K562 (cell line): Measurements from ENCODE around the gene BSPRY. TPM values are rescaled to one million over a fixed set of nuclear protein-coding genes. Genes with fewer than 3 reads are reported as not detected.

Source experiments
- DMBX1 ChIP-seq: fragments of 250-450 bp; sonication (Bioruptor Pico); IDR thresholded peaks from 2 replicates; pipeline ENCODE4 v1.8.0; 2022; ENCODE audit warnings: inconsistent platforms, mild to moderate bottlenecking, moderate library complexity, borderline replicate concordance
- EP300 ChIP-seq: IDR thresholded peaks from 2 replicates; pipeline ENCODE4 v1.6.1; 2012; ENCODE audit warnings: low read length, improper control_type of control experiment
- ERF ChIP-seq: fragments of 450-650 bp; formaldehyde crosslinking; IDR thresholded peaks from 2 replicates; pipeline ENCODE4 v1.4.0; 2020; ENCODE audit warnings: mild to moderate bottlenecking, mixed read lengths
- EZH2 ChIP-seq: IDR thresholded peaks from 2 replicates; pipeline ENCODE4 v1.6.1; 2012; ENCODE audit warnings: low read depth, mild to moderate bottlenecking, inconsistent platforms, low read length, borderline replicate concordance
- FOXA1 ChIP-seq: fragments of 450-650 bp; IDR thresholded peaks from 2 replicates; pipeline ENCODE4 v1.6.1; 2016; ENCODE audit warnings: mild to moderate bottlenecking, borderline replicate concordance
- FOXK2 ChIP-seq, 2 experiments: fragments of 450-650 bp; IDR thresholded peaks in 1 of 2; conservative IDR thresholded peaks in 1 of 2; 2 replicates each; pipeline ENCODE4 v1.6.1; 2016; ENCODE audit warnings: low read depth in 2 of 2, mild to moderate bottlenecking in 1 of 2
- KAT2B ChIP-seq: IDR thresholded peaks from one replicate; pipeline ENCODE4 v1.6.1; 2012; ENCODE audit warnings: low read depth, mild to moderate bottlenecking, control low read depth, inconsistent platforms, low read length, moderate library complexity
- MTA2 ChIP-seq: fragments of 450-650 bp; IDR thresholded peaks from 2 replicates; pipeline ENCODE4 v1.6.1; 2016; ENCODE audit warnings: low read depth
- NR3C1 ChIP-seq: sonication (generic); formaldehyde crosslinking; IDR thresholded peaks from 2 replicates; pipeline ENCODE4 v1.8.1; 2022; ENCODE audit warnings: missing genetic modification reagents
- RAD51 ChIP-seq: fragments of 450-650 bp; IDR thresholded peaks from 2 replicates; pipeline ENCODE4 v1.7.1; 2016; ENCODE audit warnings: low read depth, mild to moderate bottlenecking, borderline replicate concordance
- RHOXF2B ChIP-seq: fragments of 250-450 bp; sonication (Bioruptor Pico); conservative IDR thresholded peaks from 2 replicates; pipeline ENCODE4 v1.5.1; 2021
- SMC3 ChIP-seq: conservative IDR thresholded peaks from 2 replicates; pipeline ENCODE4 v1.6.1; 2011; ENCODE audit warnings: low read depth, low read length, improper control_type of control experiment; ENCODE audit not compliant: insufficient read depth
- ZBTB7A ChIP-seq: IDR thresholded peaks from 2 replicates; pipeline ENCODE4 v1.6.1; 2011; ENCODE audit warnings: low read depth, mild to moderate bottlenecking, low read length, moderate library complexity, borderline replicate concordance; ENCODE audit not compliant: control insufficient read depth
- ZNF561 ChIP-seq: fragments of 450-650 bp; formaldehyde crosslinking; conservative IDR thresholded peaks from 2 replicates; pipeline ENCODE4 v1.4.0; 2020; ENCODE audit warnings: mild to moderate bottlenecking, moderate library complexity
- ZNF830 ChIP-seq: fragments of 250-450 bp; sonication (Bioruptor Pico); IDR thresholded peaks from 2 replicates; pipeline ENCODE4 v1.5.0; 2021; ENCODE audit warnings: mild to moderate bottlenecking
- polyA plus RNA-seq, 8 experiments: library from polyadenylated mRNA; depleted of rRNA in 4 of 8; stranded (reverse) in 5 of 8; unstranded in 3 of 8; fragments of >200 nt; fragmentation: Nextera tagmentation in 2 of 8; fragmentation: Illumina TruSeq in 1 of 8; extraction: Ambion mirVana in 2 of 8; extraction: Trizol in 1 of 8; gene quantifications; 2 replicates each; pipeline versions ENCODE4 v1.2.1 to v1.2.3, GENCODE V29; 2011 to 2014; ENCODE audit warnings: inconsistent platforms in 1 of 8, missing spikeins in 1 of 8
- total RNA-seq, 7 experiments: library from RNA; depleted of rRNA in 6 of 7; stranded (reverse); fragments of >200 nt in 6 of 7; fragmentation: Illumina TruSeq in 2 of 7; extraction: Trizol in 2 of 7; gene quantifications; 2 replicates each; pipeline versions ENCODE4 v1.2.1 to v1.2.3, GENCODE V29; 2011 to 2021; ENCODE audit warnings: low replicate concordance in 1 of 7
- TF ChIP-seq, protein P1 (sequence below): fragments of 450-650 bp; formaldehyde crosslinking; IDR thresholded peaks from 2 replicates; pipeline ENCODE4 v1.4.0; 2022; ENCODE audit warnings: mild to moderate bottlenecking, moderate library complexity
- TF ChIP-seq, protein P2 (sequence below), 2 experiments: IDR thresholded peaks; 2 replicates each; pipeline ENCODE4 v1.6.1; 2011; ENCODE audit warnings: borderline replicate concordance in 1 of 2, control low read depth in 1 of 2, low read depth in 1 of 2, low read length in 1 of 2, mild to moderate bottlenecking in 1 of 2, mixed read lengths in 1 of 2, moderate library complexity in 1 of 2; ENCODE audit not compliant: insufficient read depth in 1 of 2, insufficient read length in 1 of 2, poor library complexity in 1 of 2, severe bottlenecking in 1 of 2; ENCODE audit errors: extremely low read depth in 1 of 2
- TF ChIP-seq, protein P3 (sequence below): IDR thresholded peaks from 2 replicates; pipeline ENCODE4 v1.6.1; 2012; ENCODE audit warnings: low read depth, low read length, improper control_type of control experiment, borderline replicate concordance
- TF ChIP-seq, protein P4 (sequence below): sonication (generic); formaldehyde crosslinking; IDR thresholded peaks from 2 replicates; pipeline ENCODE4 v1.8.0; 2022; ENCODE audit warnings: missing genetic modification reagents, mild to moderate bottlenecking, borderline replicate concordance
- TF ChIP-seq, protein P5 (sequence below): fragments of 250-450 bp; sonication (Bioruptor Pico); IDR thresholded peaks from 2 replicates; pipeline ENCODE4 v1.8.0; 2022; ENCODE audit warnings: moderate library complexity, mild to moderate bottlenecking, inconsistent platforms

The BSPRY gene
- total and polyA plus RNA-seq, 9 of the 15 experiments (the other 6 are each of a cell fraction or from before 2014, with no cell fraction given) = 0.07 to 0.67 (median 0.18) TPM

DNA sequence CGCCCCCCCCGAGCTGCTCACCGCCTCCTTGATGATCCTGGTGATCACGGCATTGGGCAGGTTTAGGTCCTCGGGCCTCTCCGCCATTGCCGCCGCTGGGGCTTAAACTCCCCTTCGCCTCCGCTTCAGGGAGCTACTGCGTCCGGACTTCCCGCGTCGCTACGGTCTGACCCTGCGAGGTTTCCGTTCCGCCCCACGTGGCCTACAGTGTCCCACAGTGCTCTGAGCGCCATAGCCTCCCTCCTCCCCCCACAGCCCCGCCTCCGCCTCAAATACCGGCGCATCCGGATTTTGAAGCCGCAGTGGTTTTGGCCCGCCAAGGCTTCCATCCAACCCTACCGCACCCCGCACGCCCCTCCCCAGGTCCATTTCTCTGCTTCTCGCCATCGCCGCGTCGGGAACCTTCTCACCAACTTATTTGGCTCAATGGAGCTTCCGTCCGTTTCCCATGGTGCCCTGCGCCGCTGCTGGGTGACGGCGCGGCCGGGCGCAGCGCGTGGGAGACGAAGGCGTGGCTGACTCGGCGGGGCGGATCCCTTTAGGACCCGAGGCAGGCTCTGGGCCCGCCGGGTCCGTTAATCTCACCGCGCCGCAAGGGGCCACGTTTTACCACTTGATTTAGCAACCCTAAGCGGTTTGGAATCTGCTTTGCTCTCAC, 61.0 kb downstream of the BSPRY start, which contains the start of the genes C9orf43 and POLE3 (continued):
- TF ChIP-seq SMC3 = peak; percentile 2; the same call in 1 of the 2 replicates
- TF ChIP-seq, protein P1, sequence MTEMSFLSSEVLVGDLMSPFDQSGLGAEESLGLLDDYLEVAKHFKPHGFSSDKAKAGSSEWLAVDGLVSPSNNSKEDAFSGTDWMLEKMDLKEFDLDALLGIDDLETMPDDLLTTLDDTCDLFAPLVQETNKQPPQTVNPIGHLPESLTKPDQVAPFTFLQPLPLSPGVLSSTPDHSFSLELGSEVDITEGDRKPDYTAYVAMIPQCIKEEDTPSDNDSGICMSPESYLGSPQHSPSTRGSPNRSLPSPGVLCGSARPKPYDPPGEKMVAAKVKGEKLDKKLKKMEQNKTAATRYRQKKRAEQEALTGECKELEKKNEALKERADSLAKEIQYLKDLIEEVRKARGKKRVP (CRISPR knock-in tag) = no peak
- TF ChIP-seq FOXA1 = no peak
- TF ChIP-seq, protein P2, sequence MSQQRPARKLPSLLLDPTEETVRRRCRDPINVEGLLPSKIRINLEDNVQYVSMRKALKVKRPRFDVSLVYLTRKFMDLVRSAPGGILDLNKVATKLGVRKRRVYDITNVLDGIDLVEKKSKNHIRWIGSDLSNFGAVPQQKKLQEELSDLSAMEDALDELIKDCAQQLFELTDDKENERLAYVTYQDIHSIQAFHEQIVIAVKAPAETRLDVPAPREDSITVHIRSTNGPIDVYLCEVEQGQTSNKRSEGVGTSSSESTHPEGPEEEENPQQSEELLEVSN (IDR thresholded peaks at IDR 0.05; ENCODE audit: borderline replicate concordance in 1 of 2, extremely low read depth in 1 of 2, insufficient read depth in 1 of 2, insufficient read length in 1 of 2, low read depth in 1 of 2, low read length in 1 of 2, poor library complexity in 1 of 2, severe bottlenecking in 1 of 2) = peak; percentile 81 to 86
- TF ChIP-seq, protein P3, sequence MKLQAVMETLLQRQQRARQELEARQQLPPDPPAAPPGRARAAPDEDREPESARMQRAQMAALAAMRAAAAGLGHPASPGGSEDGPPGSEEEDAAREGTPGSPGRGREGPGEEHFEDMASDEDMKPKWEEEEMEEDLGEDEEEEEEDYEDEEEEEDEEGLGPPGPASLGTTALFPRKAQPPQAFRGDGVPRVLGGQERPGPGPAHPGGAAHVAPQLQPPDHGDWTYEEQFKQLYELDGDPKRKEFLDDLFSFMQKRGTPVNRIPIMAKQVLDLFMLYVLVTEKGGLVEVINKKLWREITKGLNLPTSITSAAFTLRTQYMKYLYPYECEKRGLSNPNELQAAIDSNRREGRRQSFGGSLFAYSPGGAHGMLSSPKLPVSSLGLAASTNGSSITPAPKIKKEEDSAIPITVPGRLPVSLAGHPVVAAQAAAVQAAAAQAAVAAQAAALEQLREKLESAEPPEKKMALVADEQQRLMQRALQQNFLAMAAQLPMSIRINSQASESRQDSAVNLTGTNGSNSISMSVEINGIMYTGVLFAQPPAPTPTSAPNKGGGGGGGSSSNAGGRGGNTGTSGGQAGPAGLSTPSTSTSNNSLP = 0 out of 2 replicates have a peak, but pooled peaks have one; percentile 41
- peak; percentile 70 to 73; a peak in 2 of 4 replicates for TF ChIP-seq FOXK2 (conservative IDR thresholded peaks at IDR 0.05 in 1 of 2, IDR thresholded peaks at IDR 0.05 in 1 of 2; ENCODE audit: low read depth in 2 of 2)
- no peak for TF ChIP-seq ZNF561 (CRISPR knock-in tag)
- no peak for TF ChIP-seq ERF
- TF ChIP-seq, protein P4, sequence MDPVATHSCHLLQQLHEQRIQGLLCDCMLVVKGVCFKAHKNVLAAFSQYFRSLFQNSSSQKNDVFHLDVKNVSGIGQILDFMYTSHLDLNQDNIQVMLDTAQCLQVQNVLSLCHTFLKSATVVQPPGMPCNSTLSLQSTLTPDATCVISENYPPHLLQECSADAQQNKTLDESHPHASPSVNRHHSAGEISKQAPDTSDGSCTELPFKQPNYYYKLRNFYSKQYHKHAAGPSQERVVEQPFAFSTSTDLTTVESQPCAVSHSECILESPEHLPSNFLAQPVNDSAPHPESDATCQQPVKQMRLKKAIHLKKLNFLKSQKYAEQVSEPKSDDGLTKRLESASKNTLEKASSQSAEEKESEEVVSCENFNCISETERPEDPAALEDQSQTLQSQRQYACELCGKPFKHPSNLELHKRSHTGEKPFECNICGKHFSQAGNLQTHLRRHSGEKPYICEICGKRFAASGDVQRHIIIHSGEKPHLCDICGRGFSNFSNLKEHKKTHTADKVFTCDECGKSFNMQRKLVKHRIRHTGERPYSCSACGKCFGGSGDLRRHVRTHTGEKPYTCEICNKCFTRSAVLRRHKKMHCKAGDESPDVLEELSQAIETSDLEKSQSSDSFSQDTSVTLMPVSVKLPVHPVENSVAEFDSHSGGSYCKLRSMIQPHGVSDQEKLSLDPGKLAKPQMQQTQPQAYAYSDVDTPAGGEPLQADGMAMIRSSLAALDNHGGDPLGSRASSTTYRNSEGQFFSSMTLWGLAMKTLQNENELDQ (CRISPR knock-in tag) = no peak; the same call in 1 of the 2 replicates
- no peak for TF ChIP-seq EZH2
- TF ChIP-seq KAT2B = no peak
- no peak for TF ChIP-seq DMBX1
- TF ChIP-seq ZNF830 (CRISPR knock-in tag) = no peak
- no peak for TF ChIP-seq RHOXF2B (CRISPR knock-in tag)
- TF ChIP-seq EP300 = peak; percentile 52
- no peak for TF ChIP-seq MTA2
- TF ChIP-seq NR3C1 (CRISPR knock-in tag) = no peak
- peak; percentile 91 for TF ChIP-seq RAD51
- TF ChIP-seq, protein P5, sequence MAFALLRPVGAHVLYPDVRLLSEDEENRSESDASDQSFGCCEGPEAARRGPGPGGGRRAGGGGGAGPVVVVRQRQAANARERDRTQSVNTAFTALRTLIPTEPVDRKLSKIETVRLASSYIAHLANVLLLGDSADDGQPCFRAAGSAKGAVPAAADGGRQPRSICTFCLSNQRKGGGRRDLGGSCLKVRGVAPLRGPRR = no peak
- peak; percentile 41; the same call in 1 of the 2 replicates for TF ChIP-seq ZBTB7A
